GM21619 (cell line): ENCODE data around the gene CDK10.
"Not testable (repeated sequence)": the region's sequence is repeated elsewhere in the genome, so short reads cannot be mapped to it uniquely, and the experiment has no call there.

ENCODE experiments used
- ATAC-seq: cut with Tn5 transposase; IDR thresholded peaks from one replicate; pipeline ENCODE4 v1.9.1; 2021; ENCODE audit not compliant: unreplicated experiment

Gene CDK10, protein sequence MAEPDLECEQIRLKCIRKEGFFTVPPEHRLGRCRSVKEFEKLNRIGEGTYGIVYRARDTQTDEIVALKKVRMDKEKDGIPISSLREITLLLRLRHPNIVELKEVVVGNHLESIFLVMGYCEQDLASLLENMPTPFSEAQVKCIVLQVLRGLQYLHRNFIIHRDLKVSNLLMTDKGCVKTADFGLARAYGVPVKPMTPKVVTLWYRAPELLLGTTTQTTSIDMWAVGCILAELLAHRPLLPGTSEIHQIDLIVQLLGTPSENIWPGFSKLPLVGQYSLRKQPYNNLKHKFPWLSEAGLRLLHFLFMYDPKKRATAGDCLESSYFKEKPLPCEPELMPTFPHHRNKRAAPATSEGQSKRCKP

DNA sequence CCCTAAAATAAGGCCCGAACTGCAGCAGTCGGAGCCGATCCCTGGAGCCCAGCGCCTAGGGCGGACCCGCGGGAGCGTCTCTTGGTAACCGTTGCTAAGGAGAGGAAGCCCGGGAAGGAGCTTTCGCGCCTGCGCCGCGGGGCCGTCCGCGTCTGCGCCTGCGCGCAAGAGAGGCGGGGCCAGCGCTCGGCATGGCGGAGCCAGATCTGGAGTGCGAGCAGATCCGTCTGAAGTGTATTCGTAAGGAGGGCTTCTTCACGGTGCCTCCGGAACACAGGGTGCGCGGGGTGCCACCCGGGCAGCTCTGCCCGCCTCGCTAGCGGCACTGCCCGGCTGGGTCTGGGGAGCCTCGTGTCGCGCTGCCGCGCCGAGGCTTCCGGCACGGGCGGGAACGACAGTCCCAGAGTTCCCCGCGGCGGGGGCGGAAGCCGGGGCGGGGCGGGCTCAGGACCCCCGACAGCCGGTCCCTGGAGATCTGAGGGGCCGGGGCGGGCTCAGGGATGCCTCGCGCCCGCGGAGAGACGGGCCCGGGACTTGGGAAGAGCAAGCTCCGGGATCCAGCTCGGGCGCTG is at the start of gene CDK10:
Gene CDK10, plus strand, starts transcription at position 170 of the 572 bp plus-strand sequence. Its CDS starts 22 bp downstream, at position 192.
- ATAC-seq = peak; percentile 72

DNA sequence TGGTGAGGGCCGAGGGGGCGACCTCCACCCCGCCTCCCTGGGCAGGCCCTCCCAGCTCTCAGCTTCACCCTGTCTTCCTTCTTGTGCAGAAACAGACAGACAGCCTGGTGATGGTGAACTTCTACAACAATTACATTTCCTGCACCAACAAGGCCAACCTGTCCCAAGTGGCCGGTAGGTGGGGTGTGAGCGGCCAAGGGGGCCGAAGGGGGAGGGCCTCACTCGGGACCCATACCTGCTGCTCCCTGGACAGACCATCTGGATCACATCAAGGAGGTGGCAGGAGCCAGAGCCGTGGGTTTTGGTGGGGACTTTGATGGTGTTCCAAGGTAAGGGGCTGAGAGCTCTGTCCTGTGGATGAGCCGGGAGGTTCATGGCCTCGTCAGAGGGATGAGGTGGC is 49.1 kb upstream of the CDK10 start:
- ATAC-seq = no peak

DNA sequence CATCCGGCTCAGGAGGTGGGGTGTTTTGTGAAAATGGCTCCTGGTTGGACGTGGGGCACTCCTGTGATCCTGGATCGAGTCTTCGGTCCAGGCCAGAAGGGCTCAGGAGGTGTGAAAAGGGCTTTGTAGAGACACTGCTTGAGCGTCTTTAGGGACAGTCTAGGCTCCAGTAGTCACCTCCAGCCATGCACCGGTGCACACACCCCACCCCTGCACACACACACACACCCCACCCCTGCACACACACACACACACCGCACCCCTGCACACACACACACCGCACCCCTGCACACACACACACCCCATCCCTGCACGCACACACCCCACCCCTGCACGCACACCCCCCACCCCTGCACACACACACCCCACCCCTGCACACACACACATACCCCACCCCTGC is 48.0 kb upstream of the CDK10 start:
- ATAC-seq = no peak

DNA sequence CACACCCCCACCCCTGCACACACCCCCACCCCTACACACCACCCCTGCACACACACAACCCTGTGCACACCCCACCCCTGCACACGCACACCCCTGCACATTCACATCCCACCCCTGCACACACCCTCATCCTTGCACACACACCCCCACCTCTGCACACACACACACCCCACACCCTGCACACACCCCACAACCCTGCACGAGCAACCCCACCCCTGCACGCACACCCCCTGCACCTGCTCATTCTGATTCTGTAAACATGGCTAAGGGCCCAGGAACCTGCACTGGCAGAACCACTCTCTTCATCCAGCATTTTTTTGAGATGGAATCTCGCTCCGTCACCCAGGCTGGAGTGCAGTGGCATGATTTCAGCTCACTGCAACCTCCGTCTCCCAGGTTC is 47.1 kb upstream of the CDK10 start:
- ATAC-seq = no peak

DNA sequence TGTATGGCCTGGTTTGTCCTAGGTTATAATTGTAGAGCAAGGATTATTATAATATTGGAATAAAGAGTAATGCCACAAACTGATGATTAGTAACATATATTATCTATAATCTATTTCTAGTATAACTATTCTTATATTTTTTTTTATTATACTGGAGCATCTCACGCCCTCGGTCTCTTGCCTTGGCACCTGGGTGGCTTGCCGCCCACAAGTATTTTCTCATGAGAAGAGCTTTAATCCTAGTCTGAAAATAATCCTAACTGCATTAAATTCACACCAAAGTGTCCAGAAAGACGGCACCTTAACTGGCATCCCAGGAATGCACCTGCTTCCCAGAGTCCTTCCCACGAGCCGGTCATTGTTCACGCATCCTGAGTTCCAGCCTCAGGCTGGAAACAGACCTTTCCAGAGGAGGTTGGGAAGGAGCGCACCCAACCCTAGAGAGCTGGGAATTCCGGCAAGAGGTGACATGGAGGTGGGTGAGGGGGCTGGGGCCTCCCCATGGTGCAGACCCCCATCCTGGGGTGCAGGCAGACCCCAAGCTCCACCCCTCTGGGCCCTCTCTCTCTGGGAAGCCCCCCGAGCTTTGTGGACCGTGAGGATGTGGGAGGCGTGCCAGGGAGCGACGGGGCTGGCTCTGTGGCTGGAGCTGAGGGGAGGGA is 44.9 kb upstream of the CDK10 start:
- ATAC-seq = no peak

DNA sequence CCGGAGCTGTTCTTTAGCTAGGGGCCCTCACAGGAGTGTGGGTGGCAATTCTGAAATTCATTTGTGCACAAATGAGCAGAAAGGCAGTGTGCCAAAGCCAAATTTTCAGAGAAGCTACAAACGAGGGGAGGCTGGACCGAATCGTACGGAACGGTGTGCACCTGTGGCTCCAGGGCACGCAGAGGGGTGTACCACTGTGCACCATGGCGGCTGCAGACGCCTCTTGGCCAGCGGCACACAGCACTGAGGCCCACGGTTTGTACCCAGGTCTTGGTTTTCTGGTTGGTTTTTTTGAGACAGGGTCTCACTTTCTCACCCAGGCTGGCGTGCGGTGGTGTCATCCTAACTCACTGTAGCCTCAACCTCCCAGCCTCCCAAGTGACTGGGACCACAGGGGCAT is 43.9 kb upstream of the CDK10 start:
- ATAC-seq = no peak

DNA sequence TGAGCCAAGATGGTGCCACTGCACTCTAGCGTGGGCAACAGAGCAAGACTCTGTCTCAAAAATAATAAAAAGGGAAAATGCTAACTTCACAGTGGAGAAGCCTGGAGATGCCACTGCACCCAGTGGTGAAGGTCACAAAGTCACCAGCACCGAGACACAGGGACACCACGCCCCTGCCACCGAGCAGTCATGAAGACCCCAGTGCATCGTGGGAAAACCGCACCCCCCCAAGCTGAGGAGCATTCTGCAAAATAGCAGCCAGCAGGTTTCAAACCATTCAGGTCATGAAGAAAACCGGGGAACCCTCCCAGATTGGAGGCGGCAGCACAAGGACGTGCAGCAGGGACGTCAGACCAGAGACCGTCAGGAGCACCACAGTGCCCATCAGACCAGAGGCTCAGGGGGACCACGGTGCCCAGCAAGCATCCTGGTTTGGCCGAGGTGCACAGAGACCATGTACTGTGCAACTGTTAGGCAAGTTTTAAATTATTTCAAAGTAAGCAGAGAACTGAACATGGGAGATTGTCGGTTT is 42.7 kb upstream of the CDK10 start:
- ATAC-seq = no peak

DNA sequence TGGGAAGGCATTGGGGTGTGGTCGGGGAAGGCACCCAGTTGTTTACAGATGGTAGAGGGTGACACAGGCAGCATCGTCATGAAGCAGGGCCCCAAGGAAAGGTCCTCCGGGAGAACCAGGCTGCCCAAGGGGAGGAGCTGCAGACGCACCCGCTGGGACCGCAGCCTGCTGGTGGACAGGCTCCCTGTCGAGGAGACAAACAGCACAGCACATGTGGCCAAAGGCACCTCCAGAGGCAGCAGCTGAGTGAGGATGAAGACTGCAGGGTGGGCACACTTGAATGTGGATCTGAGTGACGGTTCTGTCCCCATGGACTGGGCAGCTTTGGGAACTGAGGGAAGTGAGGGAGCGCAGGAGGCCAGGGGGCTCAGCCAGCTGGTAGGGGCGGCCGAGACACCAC is 41.4 kb upstream of the CDK10 start:
- ATAC-seq = no peak

DNA sequence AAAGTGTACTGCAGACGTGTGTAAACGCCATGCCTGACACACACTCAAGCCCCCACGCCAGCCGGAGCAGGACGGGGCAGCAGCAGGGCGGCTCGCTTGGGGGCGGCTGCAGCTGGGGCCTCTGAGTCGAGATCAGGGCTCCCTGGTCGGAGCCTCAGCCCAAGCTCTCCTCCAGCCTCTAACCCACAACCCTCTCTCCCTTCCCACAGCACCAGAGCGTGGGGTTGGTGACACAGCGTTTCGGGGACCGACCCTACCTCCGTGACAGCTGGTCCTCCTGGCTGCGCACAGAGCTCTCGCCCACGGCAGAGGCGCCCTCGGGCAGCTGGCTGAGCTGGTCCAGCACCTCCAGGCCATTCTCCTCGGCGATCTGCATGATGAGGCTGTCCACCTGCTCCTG is 40.2 kb upstream of the CDK10 start:
- ATAC-seq = no peak

DNA sequence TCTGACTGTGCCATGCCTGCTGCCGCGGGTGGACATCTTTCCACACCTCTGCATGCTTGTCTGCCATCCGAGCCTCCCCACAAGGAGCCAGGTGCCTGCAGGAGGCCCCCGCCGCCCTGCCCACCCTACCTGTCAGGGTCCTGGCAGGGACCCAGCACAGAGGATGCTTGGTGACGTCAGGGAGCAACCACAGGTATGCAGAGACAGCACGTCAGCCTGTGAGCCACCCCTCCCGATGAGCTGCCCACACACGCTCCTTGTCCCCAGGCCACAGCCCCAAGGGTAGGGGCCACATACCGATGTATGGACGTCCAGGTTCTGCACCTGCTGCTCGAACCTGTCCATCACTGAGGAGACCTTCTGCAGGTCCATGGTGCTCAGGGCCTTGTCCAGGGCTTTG is 39.6 kb upstream of the CDK10 start:
- ATAC-seq = no peak

DNA sequence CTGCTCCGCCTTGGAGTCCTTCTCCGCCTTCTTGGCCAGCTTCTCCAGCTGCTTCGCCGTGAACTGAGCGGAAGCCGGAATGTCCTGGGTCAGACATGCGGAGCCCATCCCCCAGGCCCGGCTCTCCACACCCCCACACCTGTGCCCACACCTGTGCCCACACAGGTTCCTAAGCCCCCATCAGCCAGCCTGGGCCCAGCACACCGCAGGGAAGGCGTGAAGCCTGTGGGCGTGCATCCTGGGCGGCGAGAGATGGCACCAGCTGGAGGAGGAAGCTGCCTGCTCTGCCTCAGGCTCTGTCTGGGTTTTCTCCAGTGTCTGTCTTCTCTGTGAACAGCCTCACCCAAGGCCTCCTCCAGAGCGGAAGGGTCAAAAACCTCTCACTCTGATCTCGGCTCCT is 34.9 kb upstream of the CDK10 start:
- no peak for ATAC-seq

DNA sequence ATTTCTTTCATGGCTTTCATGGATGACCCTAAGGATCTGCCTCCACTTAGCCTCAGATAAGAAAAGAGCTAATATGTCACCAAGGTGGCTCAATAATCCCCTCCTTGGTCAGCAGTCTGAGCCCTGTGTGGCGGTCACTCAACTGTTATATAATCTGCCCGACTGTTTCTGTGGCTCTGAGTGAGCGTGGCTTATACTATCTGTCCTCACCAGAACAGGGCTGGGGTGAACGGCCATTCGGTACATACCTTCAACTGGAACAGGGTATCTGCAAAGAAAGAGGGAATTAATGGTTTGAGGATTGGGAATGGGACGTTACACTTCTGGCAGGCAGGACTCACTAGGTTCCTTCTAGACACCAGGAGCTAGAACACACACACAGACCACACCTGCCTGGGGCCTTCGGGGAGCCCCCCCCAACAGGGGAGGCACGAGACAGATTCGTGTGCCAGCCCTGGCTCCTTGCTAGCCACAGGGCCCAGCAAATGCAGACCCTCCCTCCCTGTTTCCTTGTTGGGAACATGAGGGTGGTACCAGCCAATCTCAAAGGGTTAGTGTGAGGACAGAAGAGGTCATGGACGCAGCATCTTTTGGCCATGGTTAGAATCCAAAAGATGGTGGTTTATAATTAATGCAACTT is 32.7 kb upstream of the CDK10 start:
- no peak for ATAC-seq

DNA sequence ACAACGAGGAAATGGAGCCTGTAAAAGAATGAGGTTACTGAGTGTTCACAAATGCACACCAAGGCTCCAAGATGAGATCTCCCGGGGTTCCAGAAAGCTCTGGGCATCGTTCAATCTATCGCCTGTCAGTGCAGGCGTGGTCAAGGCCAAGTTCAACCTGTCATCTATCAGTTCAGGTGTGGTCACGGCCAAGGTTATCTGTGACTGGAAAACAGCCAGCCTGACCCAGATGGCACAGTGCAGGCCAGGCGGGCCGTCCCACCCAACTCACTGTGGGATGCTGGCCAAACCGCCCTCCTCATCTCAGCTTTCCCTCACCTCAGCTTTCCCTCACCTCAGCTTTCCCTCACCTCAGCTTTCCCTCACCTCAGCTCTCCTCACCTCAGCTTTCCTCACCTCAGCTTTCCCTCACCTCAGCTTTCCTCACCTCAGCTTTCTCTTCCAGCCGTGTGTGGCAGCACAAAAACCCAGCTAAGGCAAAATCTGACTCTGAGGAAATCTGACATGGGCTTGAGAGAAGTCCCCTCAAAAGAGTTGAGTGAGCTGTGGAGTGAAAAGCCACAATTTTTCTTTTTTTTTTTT is 31.3 kb upstream of the CDK10 start:
- ATAC-seq = no peak

DNA sequence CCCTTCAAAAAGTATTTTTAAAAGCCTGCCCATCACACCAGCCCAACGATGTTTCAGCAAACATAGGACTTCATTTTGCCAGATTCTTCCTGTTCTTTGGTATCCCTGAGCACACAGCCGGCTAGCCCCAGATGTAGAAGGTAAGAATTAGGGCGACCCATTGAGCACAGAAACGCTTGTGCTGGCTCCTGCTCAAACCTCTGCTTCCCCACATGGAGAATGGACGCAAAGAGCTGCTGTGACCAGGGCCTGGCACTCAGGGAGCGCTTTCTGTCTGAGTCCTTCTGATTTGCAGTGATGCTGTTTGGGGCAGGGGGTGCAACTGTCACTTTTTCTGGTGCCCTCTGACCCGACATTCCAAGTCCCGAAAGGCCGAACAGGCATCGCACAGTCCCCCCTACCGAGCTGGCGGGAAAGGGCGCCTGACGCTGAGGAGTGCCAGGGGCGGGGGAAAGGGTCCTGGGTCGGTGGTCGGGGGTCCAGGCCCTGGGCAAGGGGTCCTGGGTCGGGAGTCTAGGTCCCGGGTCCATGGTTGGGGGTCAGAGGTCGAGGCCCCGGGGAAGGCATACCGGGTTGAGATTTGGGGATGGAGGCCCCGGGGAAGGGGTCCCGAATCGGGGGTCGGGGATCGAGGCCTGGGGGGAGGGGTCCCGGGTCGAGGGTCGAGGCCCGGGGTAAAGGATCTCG is 29.9 kb upstream of the CDK10 start:
- no peak for ATAC-seq

DNA sequence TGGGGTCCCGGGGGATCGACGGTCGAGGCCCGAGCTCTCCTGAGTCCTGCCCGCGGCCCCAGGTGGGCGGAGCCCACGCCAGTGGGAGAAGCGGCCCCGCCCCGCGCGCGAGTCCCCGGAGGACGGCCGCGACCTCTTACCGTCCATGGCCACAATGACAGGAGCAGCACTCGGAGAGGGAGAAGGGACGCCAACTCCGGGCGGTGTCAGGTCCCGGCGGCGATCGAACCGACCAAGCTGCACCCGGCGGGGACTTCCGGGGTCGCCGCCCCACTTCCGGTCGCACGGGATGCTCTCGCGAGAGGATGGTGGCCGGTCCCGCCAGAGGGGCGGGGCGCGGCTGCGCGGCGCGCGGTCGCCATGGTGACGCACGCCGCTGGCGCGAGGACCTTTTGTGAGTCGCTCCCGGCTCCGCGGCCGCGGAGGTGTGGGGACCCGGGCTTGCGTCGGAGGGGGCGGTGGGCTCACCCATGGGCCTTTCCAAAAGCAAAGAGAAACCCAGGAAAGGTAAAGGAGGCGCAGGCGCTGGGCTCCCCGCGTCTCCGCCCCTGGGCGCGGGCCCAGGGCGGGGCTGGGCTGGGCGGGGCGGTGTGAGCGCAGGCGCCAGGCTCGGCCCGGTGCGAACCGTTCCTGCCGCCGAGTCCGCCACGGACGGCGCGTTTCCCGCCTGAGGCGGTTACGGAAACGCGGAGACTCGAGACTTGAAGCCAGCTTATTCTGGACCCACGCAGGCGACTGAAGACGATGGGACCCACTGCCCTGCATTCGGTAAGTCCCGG is 28.9 kb upstream of the CDK10 start, which contains the start of the genes CHMP1A and SPATA33:
Gene CHMP1A, minus strand, starts transcription at position 267 of the 779 bp plus-strand sequence. Its CDS starts 120 bp downstream, at position 147.
Gene SPATA33, plus strand, starts transcription at position 395 of the 779 bp plus-strand sequence. Its CDS starts 76 bp downstream, at position 471.
- peak; percentile 89 for ATAC-seq

DNA sequence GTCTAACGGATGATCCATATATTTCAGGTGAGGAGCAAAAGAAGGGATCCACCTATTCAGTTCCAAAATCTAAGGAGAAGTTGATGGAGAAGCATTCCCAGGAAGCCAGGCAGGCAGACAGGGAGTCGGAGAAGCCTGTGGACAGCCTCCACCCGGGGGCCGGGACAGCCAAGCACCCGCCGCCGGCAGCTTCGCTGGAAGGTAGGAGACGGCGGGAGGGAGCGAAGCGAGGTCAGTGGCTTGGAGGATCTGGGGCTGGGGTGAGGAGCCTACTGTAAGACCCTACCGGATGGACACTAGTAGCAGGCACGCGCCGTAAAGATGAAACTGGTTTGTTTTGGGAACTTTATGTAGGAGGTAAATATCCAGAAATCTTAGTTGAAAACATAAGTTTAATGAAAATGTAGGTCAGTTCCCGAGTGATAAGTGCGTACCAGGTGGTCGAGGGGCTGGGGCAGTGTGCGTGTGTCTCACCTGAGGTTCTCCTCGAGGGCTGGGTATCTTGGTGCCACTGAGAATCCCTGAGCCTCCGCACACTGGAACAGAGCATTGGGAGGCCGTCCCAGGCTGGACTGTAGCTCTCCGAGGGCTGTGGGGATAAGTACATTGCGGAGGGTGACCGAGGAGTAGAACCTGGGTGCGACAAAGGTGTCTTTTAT is 28.1 kb upstream of the CDK10 start:
- ATAC-seq = no peak

DNA sequence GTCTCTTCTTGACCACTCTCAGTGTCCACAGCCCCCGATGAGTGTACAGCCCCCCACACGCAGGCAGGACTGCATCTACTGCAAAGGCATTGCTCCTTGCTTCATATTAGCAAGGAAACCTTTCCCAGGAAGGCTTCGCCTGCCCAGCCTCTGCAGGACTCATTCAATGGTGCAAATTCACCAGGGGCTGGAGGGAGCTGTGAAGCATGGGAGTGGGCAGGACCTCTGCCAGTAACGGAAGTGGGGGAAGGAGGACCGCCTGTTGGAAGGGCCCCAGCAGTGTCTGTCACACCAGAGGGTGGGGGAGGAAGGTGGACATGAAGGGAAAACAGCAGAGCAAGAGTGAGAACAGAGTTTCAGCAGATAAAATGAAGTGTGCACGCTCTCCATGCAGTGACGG is 26.3 kb upstream of the CDK10 start:
- ATAC-seq = no peak

DNA sequence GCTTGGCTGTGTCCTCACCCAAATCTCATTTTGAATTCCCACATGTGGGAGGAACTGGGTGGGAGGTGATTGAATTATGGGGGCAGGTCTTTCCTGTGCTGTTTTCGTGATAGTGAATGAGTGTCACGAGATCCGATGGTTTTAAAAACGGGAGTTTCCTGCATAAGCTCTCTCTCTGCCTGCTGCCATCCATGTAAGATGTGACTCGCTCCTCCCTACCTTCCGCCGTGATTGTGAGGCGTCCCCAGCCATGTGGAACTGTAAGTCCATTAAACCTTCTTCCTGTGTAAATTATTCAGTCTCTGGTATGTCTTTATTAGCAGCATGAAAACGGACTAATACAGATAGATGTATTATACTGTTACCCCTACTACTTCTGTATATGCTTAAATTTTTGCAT is 25.3 kb upstream of the CDK10 start:
- no peak for ATAC-seq

DNA sequence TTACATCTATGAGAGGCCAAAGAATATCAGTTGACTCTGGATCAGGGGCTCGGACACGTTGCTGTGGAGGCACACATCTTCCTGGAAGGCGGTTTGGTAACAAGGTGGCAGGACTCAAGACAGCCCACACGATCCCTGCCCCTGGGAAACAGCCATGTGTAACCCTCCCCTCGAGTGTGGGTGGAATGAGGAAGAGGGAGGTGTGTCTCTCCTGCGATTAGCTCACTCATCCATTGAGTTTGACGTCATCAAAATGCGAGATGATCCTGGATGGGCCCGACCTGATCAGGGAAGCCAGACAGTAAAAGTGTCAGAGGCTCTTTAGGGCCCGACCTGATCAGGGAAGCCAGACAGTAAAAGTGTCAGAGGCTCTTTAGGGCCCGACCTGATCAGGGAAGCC is 22.3 kb upstream of the CDK10 start:
- not testable (repeated sequence) for ATAC-seq
